Heart left ventricle (tissue), 16 donors: ENCODE measurements around the gene DOCK1. TPM values are rescaled to one million over a fixed set of nuclear protein-coding genes. Genes with fewer than 3 reads are reported as not detected.

Experiments
- ATAC-seq, 4 donors: fragments of 200-7000 bp; cut with Tn5 transposase; one replicate each; pipeline ENCODE4 v1.9.1; 2020 to 2022; ENCODE audit warnings: moderate library complexity in 4 of 4, mild to moderate bottlenecking in 3 of 4, moderate number of reproducible peaks in 1 of 4
- DNase-seq, 5 donors: peaks; one replicate each; pipeline ENCODE4 v3.0.0-alpha.2; 2020
- H3K27ac ChIP-seq, 12 donors: fragments of 200-600 bp; sonication (generic) in 4 of 12; one replicate each; pipeline versions ENCODE4 v1.5.0 to v1.8.0; 2016 to 2022; ENCODE audit warnings: mild to moderate bottlenecking in 2 of 12
- H3K27me3 ChIP-seq, 9 donors: fragments of 200-600 bp; sonication (generic) in 2 of 9; one replicate each; pipeline versions ENCODE4 v1.5.1 to v1.8.0; 2016 to 2022; ENCODE audit warnings: mild to moderate bottlenecking in 3 of 9
- H3K36me3 ChIP-seq, 9 donors: fragments of 200-600 bp; sonication (generic) in 2 of 9; one replicate each; pipeline versions ENCODE4 v1.5.0 to v1.8.0; 2018 to 2022; ENCODE audit warnings: mild to moderate bottlenecking in 2 of 9
- H3K4me1 ChIP-seq, 12 donors: fragments of 200-600 bp; sonication (generic) in 4 of 12; one replicate each; pipeline versions ENCODE4 v1.5.0 to v1.8.0; 2016 to 2022; ENCODE audit warnings: mild to moderate bottlenecking in 3 of 12
- H3K4me3 ChIP-seq, 12 donors: fragments of 200-600 bp; sonication (generic) in 4 of 12; one replicate each; pipeline versions ENCODE4 v1.5.0 to v1.8.0; 2017 to 2022; ENCODE audit warnings: mild to moderate bottlenecking in 9 of 12, moderate library complexity in 4 of 12
- H3K9me3 ChIP-seq, 12 donors: fragments of 200-600 bp; sonication (generic) in 4 of 12; one replicate each; pipeline versions ENCODE4 v1.5.0 to v1.8.0; 2016 to 2022; ENCODE audit warnings: mild to moderate bottlenecking in 1 of 12
- POLR2A ChIP-seq, 2 donors: fragments of 450-650 bp; IDR thresholded peaks; one replicate each; pipeline ENCODE4 v1.6.1; 2017; ENCODE audit warnings: antibody characterized with exemption in 2 of 2, mild to moderate bottlenecking in 2 of 2, moderate library complexity in 2 of 2
- WGBS, 4 donors: extraction: QIAGEN DNeasy Blood & Tissue Kit in 2 of 4; methylation state at CpG; one replicate each; pipeline versions ENCODE4 v1.1.5 to v1.1.7; 2013 to 2018; 5-methylcytosine and 5-hydroxymethylcytosine counted together
- intact Hi-C, 10 donors: fragments of 100-400 bp; cut with DNase I; formaldehyde crosslinking; loops; one replicate each; pipeline versions ENCODE4 v1.11.1 to v1.14.2; 2022
- polyA plus RNA-seq, 2 donors: library from polyadenylated mRNA; stranded (reverse); fragments of 200-250 nt; gene quantifications; one replicate each; pipeline ENCODE4 v1.2.3, GENCODE V29; 2013
- total RNA-seq, 9 donors: library from RNA; depleted of rRNA in 2 of 9; stranded (reverse); fragments of >200 nt in 2 of 9; fragmentation: NEBNext Ultra II Directional in 3 of 9; extraction: Animal tissue kit (Norgen Biotek cat#: 25700) in 3 of 9; gene quantifications; one replicate each; pipeline versions ENCODE4 v1.1.0 to v1.2.4, GENCODE V29; 2016 to 2023
- TF ChIP-seq, protein P1 (sequence below), 12 donors: fragments of 200-600 bp; sonication (generic) in 4 of 12; IDR thresholded peaks; one replicate each; pipeline versions ENCODE4 v1.5.0 to v1.8.0; 2018 to 2022; ENCODE audit warnings: antibody characterized with exemption in 12 of 12, mild to moderate bottlenecking in 5 of 12
- donor health status: ischemic (EF 13 %, LVEDD 7.1; RV severe dilation, severe dysfunction).
- donor health status: healthy with polysubstance abuse.
- donor health status: DM: no; HTN: yes; CAD: no.
- donor health status: DM: no; HTN: no; CAD: no.
- donor health status: ischemic (EF 25% LVEDD 6.9; RV normal size, moderate dysfunction).
- donor health status: ischemic (EF 25% LVEDD 5.7; RV mildly dilated, moderate dysfunction).
- donor health status: healthy.
- donor health status: DM: yes; HTN: yes; CAD: no.
- donor health status: ischemic (EF 35%, LVEDD 5.7; RV mildly dilated, moderate dysfunction).
- donor health status: nonischemic (EF 11% LVEDD 7.7; RV severe dilation, severe dysfunction).
- donor health status: DM: yes; HTN: yes; CAD: no.
- donor health status: PGD.
- donor health status: ischemic (EF 29% LVEDD 5.4; RV normal size, mild dysfunction).
- donor health status: nonischemic (EF 23%, LVEDD 6.1; RV moderate dilation, normal function).

Gene DOCK1
- total and polyA plus RNA-seq, 11 donors = 5.0 to 31.6 (median 18.6) TPM

- H3K27ac ChIP-seq = no peak overlapping the region
- peaks cover 0 to 26% (median 0%) of the 10 kb centered on the region in 12 donors for H3K9me3 ChIP-seq
- H3K27me3 ChIP-seq = no peaks in the 10 kb centered on the region
- TF ChIP-seq, protein P1, sequence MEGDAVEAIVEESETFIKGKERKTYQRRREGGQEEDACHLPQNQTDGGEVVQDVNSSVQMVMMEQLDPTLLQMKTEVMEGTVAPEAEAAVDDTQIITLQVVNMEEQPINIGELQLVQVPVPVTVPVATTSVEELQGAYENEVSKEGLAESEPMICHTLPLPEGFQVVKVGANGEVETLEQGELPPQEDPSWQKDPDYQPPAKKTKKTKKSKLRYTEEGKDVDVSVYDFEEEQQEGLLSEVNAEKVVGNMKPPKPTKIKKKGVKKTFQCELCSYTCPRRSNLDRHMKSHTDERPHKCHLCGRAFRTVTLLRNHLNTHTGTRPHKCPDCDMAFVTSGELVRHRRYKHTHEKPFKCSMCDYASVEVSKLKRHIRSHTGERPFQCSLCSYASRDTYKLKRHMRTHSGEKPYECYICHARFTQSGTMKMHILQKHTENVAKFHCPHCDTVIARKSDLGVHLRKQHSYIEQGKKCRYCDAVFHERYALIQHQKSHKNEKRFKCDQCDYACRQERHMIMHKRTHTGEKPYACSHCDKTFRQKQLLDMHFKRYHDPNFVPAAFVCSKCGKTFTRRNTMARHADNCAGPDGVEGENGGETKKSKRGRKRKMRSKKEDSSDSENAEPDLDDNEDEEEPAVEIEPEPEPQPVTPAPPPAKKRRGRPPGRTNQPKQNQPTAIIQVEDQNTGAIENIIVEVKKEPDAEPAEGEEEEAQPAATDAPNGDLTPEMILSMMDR (IDR thresholded peaks at IDR 0.05) = no peak
- TF ChIP-seq POLR2A (IDR thresholded peaks at IDR 0.05) = no peak
- no peak for DNase-seq
- peaks cover 0 to 7% (median 0%) of the 10 kb centered on the region in 12 donors for H3K4me1 ChIP-seq
- no peak for ATAC-seq
- intact Hi-C loops = no loop called here
- 90 to 95% (median 92%) methylated on average over 11 of the region's 11 CpGs for WGBS, 4 donors
- H3K36me3 ChIP-seq = peaks cover 0 to 11% (median 0%) of the 10 kb centered on the region in 9 donors
- H3K4me3 ChIP-seq = no peak overlapping the region
These were observed 553.0 kb downstream of the DOCK1 start for GRCh38 chr10:127458016-127458810.

- no peaks in the 10 kb centered on the region for H3K27me3 ChIP-seq
- TF ChIP-seq POLR2A (IDR thresholded peaks at IDR 0.05) = no peak
- TF ChIP-seq, protein P1 (IDR thresholded peaks at IDR 0.05) = no peak
- DNase-seq (no peak), ATAC-seq (no peak)
- H3K27ac ChIP-seq = no peak overlapping the region
- no peak overlapping the region for H3K4me3 ChIP-seq
- WGBS, 4 donors = 77 to 99% (median 90%) methylated on average over 6 of the region's 6 CpGs
- peaks cover 0 to 7% (median 0%) of the 10 kb centered on the region in 12 donors for H3K4me1 ChIP-seq
- intact Hi-C loops = no loop called here
- peaks cover 0 to 26% (median 0%) of the 10 kb centered on the region in 12 donors for H3K9me3 ChIP-seq
- H3K36me3 ChIP-seq = peaks cover 0 to 8% (median 0%) of the 10 kb centered on the region in 9 donors
These were observed 553.6 kb downstream of the DOCK1 start for GRCh38 chr10:127458829-127459228.

DNA sequence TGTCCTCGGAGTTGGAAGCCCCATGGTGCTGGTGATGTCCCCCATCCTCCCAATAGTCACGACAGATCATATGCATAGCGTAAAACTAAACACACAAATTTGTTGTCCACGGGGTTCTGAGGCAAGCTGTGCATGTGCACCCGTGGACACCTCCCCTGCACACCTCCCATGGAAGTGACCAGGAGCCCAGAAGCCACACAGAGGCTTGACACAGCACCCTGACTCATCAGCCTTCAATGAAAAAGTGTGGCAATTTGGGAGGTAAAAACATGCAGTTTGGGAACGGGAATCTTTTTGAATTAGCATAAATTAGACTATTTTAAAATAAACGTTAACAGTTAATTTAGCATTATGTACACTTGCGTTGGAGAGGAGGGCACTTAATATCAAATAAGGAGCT lies 554.7 kb downstream of the DOCK1 start:
- 67 to 95% (median 77%) methylated on average over 7 to 8 of the region's 8 CpGs for WGBS, 4 donors
- Histone ChIP-seq H3K4me3 (no peak overlapping the region), H3K36me3 (peaks cover 0 to 2% (median 0%) of the 10 kb centered on the region in 9 donors), H3K27ac (no peak overlapping the region), H3K9me3 (peaks cover 0 to 26% (median 0%) of the 10 kb centered on the region in 12 donors), H3K27me3 (no peaks in the 10 kb centered on the region), H3K4me1 (peaks cover 0 to 7% (median 0%) of the 10 kb centered on the region in 12 donors)
- no peak for ATAC-seq
- no peak for DNase-seq
- TF ChIP-seq, protein P1 (IDR thresholded peaks at IDR 0.05) = no peak
- TF ChIP-seq POLR2A (IDR thresholded peaks at IDR 0.05) = no peak
- intact Hi-C loops = no loop called here

DNA sequence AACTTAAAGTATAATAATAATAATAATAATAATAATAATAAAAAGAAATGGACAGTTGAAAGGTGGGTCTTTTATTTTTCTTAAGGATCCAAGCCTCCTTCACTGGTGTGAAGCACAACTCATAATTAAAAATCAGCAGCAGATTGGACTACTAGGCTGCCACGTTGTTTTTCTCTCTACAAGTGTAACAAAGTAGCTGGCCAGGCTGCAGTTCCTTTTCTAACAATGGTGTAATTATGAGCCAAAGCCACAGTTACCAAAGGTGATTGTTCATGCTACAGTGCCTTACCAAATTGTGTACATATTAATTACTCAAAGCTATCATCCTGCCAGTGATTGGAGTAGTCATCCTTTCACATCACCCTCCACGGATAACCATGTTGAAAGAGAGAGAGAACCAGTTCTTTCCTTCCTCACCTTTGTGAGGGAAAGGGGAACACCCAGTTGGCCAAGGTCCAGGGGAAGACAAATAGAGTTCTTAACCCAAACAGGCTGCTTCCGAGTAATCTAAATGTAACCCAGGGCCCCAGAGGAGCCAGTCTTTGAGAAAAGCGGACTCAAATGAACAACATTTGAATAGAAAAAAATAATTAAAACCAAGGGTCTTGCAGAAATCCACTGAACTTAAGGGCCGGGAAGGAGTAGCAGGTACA lies 557.5 kb downstream of the DOCK1 start:
- WGBS, 4 donors = 64 to 75% (median 68%) methylated on average over 5 of the region's 5 CpGs
- H3K4me1 ChIP-seq = peaks cover 0 to 7% (median 0%) of the 10 kb centered on the region in 12 donors
- H3K9me3 ChIP-seq = peaks cover 0 to 26% (median 0%) of the 10 kb centered on the region in 12 donors
- H3K36me3 ChIP-seq = no peaks in the 10 kb centered on the region
- no peak for DNase-seq
- peaks cover 0 to 5% (median 0%) of the 10 kb centered on the region in 9 donors for H3K27me3 ChIP-seq
- no peak overlapping the region for H3K27ac ChIP-seq
- no peak overlapping the region for H3K4me3 ChIP-seq
- intact Hi-C loops = no loop called here
- TF ChIP-seq, protein P1 (IDR thresholded peaks at IDR 0.05) = no peak
- TF ChIP-seq POLR2A (IDR thresholded peaks at IDR 0.05) = no peak
- peak in 1 of 4 donors; percentile 36 for ATAC-seq
